Measurements from ENCODE around the gene MYRIP.

DNA sequence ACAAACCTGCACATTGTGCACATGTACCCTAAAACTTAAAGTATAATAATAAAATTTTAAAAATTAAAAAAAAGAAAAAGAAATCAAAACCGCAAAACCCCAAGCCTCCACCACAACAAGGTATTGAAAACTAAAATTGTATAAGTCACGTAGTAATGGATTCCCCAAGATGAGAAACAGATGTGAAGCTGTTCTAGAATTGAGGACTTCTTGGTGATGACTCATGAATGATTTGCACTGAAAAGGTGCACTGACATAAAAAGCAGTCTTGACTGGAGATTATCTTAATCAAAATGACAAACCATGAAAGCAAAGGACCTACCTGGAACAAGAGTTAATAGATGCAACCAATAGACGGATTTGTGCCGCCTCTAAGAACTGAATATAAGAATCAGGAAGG, 225.8 kb downstream of the MYRIP start:
- no peak for TF ChIP-seq POLR2AphosphoS5 (IDR thresholded peaks at IDR 0.05)
- TF ChIP-seq, protein P1, sequence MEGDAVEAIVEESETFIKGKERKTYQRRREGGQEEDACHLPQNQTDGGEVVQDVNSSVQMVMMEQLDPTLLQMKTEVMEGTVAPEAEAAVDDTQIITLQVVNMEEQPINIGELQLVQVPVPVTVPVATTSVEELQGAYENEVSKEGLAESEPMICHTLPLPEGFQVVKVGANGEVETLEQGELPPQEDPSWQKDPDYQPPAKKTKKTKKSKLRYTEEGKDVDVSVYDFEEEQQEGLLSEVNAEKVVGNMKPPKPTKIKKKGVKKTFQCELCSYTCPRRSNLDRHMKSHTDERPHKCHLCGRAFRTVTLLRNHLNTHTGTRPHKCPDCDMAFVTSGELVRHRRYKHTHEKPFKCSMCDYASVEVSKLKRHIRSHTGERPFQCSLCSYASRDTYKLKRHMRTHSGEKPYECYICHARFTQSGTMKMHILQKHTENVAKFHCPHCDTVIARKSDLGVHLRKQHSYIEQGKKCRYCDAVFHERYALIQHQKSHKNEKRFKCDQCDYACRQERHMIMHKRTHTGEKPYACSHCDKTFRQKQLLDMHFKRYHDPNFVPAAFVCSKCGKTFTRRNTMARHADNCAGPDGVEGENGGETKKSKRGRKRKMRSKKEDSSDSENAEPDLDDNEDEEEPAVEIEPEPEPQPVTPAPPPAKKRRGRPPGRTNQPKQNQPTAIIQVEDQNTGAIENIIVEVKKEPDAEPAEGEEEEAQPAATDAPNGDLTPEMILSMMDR (IDR thresholded peaks at IDR 0.05): no peak
